IMR-90 (cell line): ENCODE measurements around the gene EFEMP1. TPM values are rescaled to one million over a fixed set of nuclear protein-coding genes. Genes with fewer than 3 reads are reported as not detected.

ENCODE experiments used
- CEBPB ChIP-seq: IDR thresholded peaks from 2 replicates; pipeline ENCODE4 v1.6.1; 2012; ENCODE audit warnings: low read depth, low read length, improper control_type of control experiment
- CHD1 ChIP-seq: IDR thresholded peaks from 2 replicates; pipeline ENCODE4 v1.6.1; 2012; ENCODE audit warnings: low read depth, low read length, improper control_type of control experiment
- ELK1 ChIP-seq: fragments of 150-350 bp; IDR thresholded peaks from 2 replicates; pipeline ENCODE4 v1.6.1; 2016; ENCODE audit warnings: low read depth, mild to moderate bottlenecking, low read length, moderate library complexity, borderline replicate concordance
- RAD21 ChIP-seq: IDR thresholded peaks from 2 replicates; pipeline ENCODE4 v1.6.1; 2012; ENCODE audit warnings: low read length, improper control_type of control experiment
- SMC3 ChIP-seq: fragments of 150-350 bp; IDR thresholded peaks from 2 replicates; pipeline ENCODE4 v1.6.1; 2016; ENCODE audit warnings: low read depth, mild to moderate bottlenecking, antibody characterized with exemption, low read length, moderate library complexity
- polyA plus RNA-seq, 3 experiments: library from polyadenylated mRNA; depleted of rRNA; stranded (reverse); fragments of >200 nt; gene quantifications; 2 replicates each; pipeline ENCODE4 v1.2.3, GENCODE V29; 2012; ENCODE audit warnings: low replicate concordance in 1 of 3
- total RNA-seq: library from RNA; depleted of rRNA; stranded (reverse); fragments of >200 nt; gene quantifications from 2 replicates; pipeline ENCODE4 v1.2.3, GENCODE V29; 2012

The EFEMP1 gene
- total and polyA plus RNA-seq, 2 of the 4 experiments (the other 2 are of a cell fraction) = 214 to 219 TPM

- TF ChIP-seq ELK1 = no peak
- TF ChIP-seq RAD21 = no peak
- TF ChIP-seq SMC3 = no peak
- TF ChIP-seq CEBPB = no peak
- no peak for TF ChIP-seq CHD1
Measured at GRCh38 chr2:55862673-55863390, 60.8 kb downstream of the EFEMP1 start (continued).
